Measurements from ENCODE around the gene EVI5L. TPM values are rescaled to one million over a fixed set of nuclear protein-coding genes. Genes with fewer than 3 reads are reported as not detected.

EVI5L gene
- total RNA-seq, 1 experiment from 2014 or later: 6.4 TPM

DNA sequence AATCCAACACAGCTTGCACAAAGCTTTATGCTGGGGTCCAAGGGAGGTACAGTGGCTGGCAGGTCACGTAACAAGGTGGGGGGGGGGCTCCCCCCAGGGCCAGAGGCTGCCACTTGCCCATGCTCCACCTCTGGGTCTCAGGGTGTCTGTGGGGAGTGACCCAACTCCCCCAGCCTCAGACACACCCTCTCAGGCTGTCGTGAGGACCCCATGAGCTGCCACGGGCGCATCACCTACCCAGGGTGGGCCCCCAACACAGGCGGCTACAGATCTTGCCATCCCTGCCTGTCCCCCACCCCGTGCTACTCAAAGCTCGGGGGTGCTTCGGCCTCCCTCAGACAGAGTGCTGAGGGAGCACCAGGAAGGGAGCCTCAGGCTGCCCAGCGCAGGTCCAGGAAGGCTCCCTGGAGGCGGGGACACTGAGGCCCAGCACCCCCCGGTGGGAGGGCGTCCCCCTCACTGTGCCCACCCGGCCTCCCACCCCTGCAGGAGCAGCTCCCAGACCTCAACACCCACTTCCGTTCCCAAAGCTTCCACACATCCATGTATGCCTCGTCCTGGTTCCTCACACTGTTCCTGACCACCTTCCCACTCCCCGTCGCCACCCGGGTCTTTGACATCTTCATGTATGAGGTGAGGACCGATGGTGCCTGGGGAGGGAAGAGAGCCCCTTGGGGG lies 21.1 kb downstream of the EVI5L start:
- in situ Hi-C loops (cut with HindIII; ENCODE audit: low pct_unique_long_range_greater_than_20kb, low sequenced_read_pairs): no loop called here
- no peaks in the 10 kb centered on the region for H3K27me3 ChIP-seq (ENCODE audit: control insufficient read depth, insufficient read depth, low read length)
- H3K36me3 ChIP-seq (ENCODE audit: control insufficient read depth, insufficient read depth, low read length): no peaks in the 10 kb centered on the region
- no peaks in the 10 kb centered on the region; the same call in 1 of the 2 replicates for H3K4me1 ChIP-seq (ENCODE audit: control insufficient read depth, insufficient read depth, low read length)
- POLR2A ChIA-PET: no interaction called here
- no peak for DNase-seq (ENCODE audit: low read depth, low spot score)
- TF ChIP-seq, protein P1, sequence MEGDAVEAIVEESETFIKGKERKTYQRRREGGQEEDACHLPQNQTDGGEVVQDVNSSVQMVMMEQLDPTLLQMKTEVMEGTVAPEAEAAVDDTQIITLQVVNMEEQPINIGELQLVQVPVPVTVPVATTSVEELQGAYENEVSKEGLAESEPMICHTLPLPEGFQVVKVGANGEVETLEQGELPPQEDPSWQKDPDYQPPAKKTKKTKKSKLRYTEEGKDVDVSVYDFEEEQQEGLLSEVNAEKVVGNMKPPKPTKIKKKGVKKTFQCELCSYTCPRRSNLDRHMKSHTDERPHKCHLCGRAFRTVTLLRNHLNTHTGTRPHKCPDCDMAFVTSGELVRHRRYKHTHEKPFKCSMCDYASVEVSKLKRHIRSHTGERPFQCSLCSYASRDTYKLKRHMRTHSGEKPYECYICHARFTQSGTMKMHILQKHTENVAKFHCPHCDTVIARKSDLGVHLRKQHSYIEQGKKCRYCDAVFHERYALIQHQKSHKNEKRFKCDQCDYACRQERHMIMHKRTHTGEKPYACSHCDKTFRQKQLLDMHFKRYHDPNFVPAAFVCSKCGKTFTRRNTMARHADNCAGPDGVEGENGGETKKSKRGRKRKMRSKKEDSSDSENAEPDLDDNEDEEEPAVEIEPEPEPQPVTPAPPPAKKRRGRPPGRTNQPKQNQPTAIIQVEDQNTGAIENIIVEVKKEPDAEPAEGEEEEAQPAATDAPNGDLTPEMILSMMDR (IDR thresholded peaks at IDR 0.05): no peak
- no peak for TF ChIP-seq SIN3A (IDR thresholded peaks at IDR 0.05; ENCODE audit: borderline replicate concordance, insufficient read depth, low read depth, low read length)
- TF ChIP-seq POLR2AphosphoS5 (IDR thresholded peaks at IDR 0.05; ENCODE audit: low read depth, low read length): no peak
- TF ChIP-seq, protein P2, sequence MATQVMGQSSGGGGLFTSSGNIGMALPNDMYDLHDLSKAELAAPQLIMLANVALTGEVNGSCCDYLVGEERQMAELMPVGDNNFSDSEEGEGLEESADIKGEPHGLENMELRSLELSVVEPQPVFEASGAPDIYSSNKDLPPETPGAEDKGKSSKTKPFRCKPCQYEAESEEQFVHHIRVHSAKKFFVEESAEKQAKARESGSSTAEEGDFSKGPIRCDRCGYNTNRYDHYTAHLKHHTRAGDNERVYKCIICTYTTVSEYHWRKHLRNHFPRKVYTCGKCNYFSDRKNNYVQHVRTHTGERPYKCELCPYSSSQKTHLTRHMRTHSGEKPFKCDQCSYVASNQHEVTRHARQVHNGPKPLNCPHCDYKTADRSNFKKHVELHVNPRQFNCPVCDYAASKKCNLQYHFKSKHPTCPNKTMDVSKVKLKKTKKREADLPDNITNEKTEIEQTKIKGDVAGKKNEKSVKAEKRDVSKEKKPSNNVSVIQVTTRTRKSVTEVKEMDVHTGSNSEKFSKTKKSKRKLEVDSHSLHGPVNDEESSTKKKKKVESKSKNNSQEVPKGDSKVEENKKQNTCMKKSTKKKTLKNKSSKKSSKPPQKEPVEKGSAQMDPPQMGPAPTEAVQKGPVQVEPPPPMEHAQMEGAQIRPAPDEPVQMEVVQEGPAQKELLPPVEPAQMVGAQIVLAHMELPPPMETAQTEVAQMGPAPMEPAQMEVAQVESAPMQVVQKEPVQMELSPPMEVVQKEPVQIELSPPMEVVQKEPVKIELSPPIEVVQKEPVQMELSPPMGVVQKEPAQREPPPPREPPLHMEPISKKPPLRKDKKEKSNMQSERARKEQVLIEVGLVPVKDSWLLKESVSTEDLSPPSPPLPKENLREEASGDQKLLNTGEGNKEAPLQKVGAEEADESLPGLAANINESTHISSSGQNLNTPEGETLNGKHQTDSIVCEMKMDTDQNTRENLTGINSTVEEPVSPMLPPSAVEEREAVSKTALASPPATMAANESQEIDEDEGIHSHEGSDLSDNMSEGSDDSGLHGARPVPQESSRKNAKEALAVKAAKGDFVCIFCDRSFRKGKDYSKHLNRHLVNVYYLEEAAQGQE (IDR thresholded peaks at IDR 0.05; ENCODE audit: insufficient read depth in 1 of 2, low read depth in 2 of 2, low read length in 1 of 2): no peak
- no peak for TF ChIP-seq TCF7L2 (IDR thresholded peaks at IDR 0.05; ENCODE audit: low read depth, low read length)
- H3K4me3 ChIP-seq (ENCODE audit: low read depth in 2 of 2, low read length in 2 of 2): no peak overlapping the region
- BruUV-seq (replicated peaks): no TSS peak
- H3K9me3 ChIP-seq (ENCODE audit: control insufficient read depth, insufficient read depth, low read depth, low read length): no peaks in the 10 kb centered on the region
- intact Hi-C loops (cut with micrococcal nuclease; ENCODE audit: unreplicated experiment): no loop called here
- no peak for ATAC-seq
- no peak overlapping the region for H3K27ac ChIP-seq (ENCODE audit: low read length)
- CTCF ChIA-PET: interaction anchor here (0.5 kb wide), 1 partner anchor 51 kb away, joined by 3 read pairs; no protein-coding TSS in a partner anchor

DNA sequence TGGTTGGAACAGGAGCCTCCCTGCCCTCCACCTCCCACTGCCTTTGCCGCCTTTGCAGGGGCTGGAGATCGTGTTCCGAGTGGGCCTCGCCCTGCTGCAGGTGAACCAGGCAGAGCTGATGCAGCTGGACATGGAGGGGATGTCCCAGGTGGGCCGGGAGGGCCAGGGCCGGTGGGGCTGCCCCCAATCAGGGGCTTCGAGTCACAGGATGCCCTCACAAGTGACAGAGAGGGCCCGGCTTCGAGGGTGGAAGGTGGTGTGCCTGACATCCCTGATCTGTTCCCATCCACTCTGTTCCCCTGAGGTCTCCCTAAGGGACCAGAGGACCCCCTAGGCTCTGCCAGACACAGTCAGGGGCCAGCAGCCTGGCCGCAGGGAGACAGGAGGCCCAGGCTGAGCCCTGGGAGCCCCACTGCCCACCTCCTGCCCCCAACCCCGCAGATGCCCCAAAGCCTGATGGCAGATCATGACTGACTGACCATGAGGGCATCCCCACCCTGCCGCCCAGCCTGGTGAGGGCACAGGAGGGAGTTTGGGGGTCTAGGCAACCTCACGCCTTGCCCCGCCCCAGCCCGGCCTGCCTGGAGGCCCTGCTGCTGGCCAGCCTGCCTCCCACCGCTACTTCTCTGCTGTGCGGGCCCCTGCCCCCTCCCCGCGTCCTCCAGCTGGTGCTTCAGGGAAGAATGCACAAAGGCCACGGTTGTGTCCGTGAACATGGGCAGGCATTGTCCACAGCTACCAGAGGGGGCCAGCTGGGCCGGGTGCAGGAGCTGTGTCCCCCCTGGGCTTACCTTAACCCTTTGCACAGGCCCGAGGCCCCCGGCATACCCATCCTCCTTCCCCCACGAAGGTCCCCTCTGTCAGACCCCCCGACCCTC lies 21.8 kb downstream of the EVI5L start:
- Histone ChIP-seq H3K27ac (ENCODE audit: low read length) (no peak overlapping the region), H3K4me1 (ENCODE audit: control insufficient read depth, insufficient read depth, low read length) (no peaks in the 10 kb centered on the region; the same call in 1 of the 2 replicates), H3K27me3 (ENCODE audit: control insufficient read depth, insufficient read depth, low read length) (no peaks in the 10 kb centered on the region), H3K9me3 (ENCODE audit: control insufficient read depth, insufficient read depth, low read depth, low read length) (no peaks in the 10 kb centered on the region), H3K36me3 (ENCODE audit: control insufficient read depth, insufficient read depth, low read length) (no peaks in the 10 kb centered on the region), H3K4me3 (ENCODE audit: low read depth in 2 of 2, low read length in 2 of 2) (no peak overlapping the region)
- DNase-seq (ENCODE audit: low read depth, low spot score) (no peak), ATAC-seq (no peak)
- no TSS peak for BruUV-seq (replicated peaks)
- TF ChIP-seq, protein P1 (IDR thresholded peaks at IDR 0.05): no peak
- TF ChIP-seq TCF7L2 (IDR thresholded peaks at IDR 0.05; ENCODE audit: low read depth, low read length) (no peak), POLR2AphosphoS5 (IDR thresholded peaks at IDR 0.05; ENCODE audit: low read depth, low read length) (no peak), SIN3A (IDR thresholded peaks at IDR 0.05; ENCODE audit: borderline replicate concordance, insufficient read depth, low read depth, low read length) (no peak)
- TF ChIP-seq, protein P2 (IDR thresholded peaks at IDR 0.05; ENCODE audit: insufficient read depth in 1 of 2, low read depth in 2 of 2, low read length in 1 of 2): no peak
- in situ Hi-C loops (cut with HindIII; ENCODE audit: low pct_unique_long_range_greater_than_20kb, low sequenced_read_pairs): no loop called here
- CTCF ChIA-PET: interaction anchor here (0.5 to 0.7 kb wide), 7 partner anchors 17 to 503 kb away, joined by 3 to 8 read pairs (median 4); no protein-coding TSS in a partner anchor
- POLR2A ChIA-PET: no interaction called here
- intact Hi-C loops (cut with micrococcal nuclease; ENCODE audit: unreplicated experiment): no loop called here

Measured in Panc1 (cell line).